Mucosa of descending colon (tissue), 3 donors: ENCODE measurements around the gene JAG2. TPM values are rescaled to one million over a fixed set of nuclear protein-coding genes. Genes with fewer than 3 reads are reported as not detected.

Source experiments
- ATAC-seq: fragments of 200-7000 bp; cut with Tn5 transposase; one replicate; pipeline ENCODE4 v1.9.1; 2020; ENCODE audit warnings: mild to moderate bottlenecking, moderate library complexity
- DNase-seq, 3 donors: peaks; one replicate each; pipeline ENCODE4 v3.0.0-alpha.2; 2020
- H3K36me3 ChIP-seq: fragments of 200-600 bp; one replicate; pipeline ENCODE4 v1.8.0; 2021; ENCODE audit warnings: low read depth, mild to moderate bottlenecking
- H3K4me1 ChIP-seq: fragments of 200-600 bp; one replicate; pipeline ENCODE4 v1.8.0; 2021; ENCODE audit warnings: low read depth, mild to moderate bottlenecking
- H3K4me3 ChIP-seq: fragments of 200-600 bp; one replicate; pipeline ENCODE4 v1.8.0; 2021; ENCODE audit warnings: mild to moderate bottlenecking
- H3K9me3 ChIP-seq: fragments of 200-600 bp; one replicate; pipeline ENCODE4 v1.8.0; 2021; ENCODE audit warnings: mild to moderate bottlenecking
- intact Hi-C, 2 donors: fragments of 100-400 bp; cut with DNase I in 1 of 2; cut with micrococcal nuclease in 1 of 2; formaldehyde crosslinking; loops; one replicate each; pipeline versions ENCODE4 v1.11.0 to v1.11.1; 2022; cut with DNase I, micrococcal nuclease
- total RNA-seq, 3 donors: library from RNA; stranded (reverse); fragmentation: NEBNext Ultra II Directional in 2 of 3; extraction: Animal tissue kit (Norgen Biotek cat#: 25700) in 2 of 3; gene quantifications; one replicate each; pipeline versions ENCODE4 v1.2.1 to v1.2.4, GENCODE V29; 2021 to 2023
- TF ChIP-seq, protein P1 (sequence below): fragments of 200-600 bp; IDR thresholded peaks from one replicate; pipeline ENCODE4 v1.8.0; 2022; ENCODE audit warnings: antibody characterized with exemption, mild to moderate bottlenecking
- donor health status: DM: no; HTN: no; CAD: no; lungs with moderate emphysema.
- donor health status: DM: no; HTN: no; CAD: no.
- donor health status: DM: no; HTN: yes; CAD: no.

The JAG2 gene
- total RNA-seq, 3 donors from 2014 or later, result 5.6 to 8.2 (median 5.7) TPM

DNA sequence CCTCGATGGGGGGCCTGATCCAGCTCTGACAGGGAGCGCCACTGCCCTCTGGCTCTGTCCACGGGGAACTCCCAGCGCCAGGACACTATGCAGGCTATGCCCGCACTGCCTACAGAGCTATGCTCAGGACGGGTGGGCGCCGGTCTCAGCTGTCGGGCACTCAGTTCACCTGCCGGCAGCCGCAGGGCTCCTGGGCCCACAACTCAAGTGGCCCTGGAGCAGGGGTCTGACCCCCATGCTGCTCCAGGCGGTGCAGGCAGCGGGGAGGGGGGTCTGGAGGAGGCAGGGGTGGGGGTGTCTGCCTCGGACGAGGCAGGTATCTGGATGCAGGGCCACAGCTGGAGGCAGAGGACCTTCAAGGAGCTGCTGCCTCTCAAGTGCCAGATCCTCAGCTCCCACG, 41.1 kb upstream of the JAG2 start:
- DNase-seq (no peak), ATAC-seq (no peak)
- Histone ChIP-seq H3K4me3 (no peak overlapping the region), H3K4me1 (peaks cover 14% of the 10 kb centered on the region), H3K36me3 (no peaks in the 10 kb centered on the region), H3K9me3 (no peaks in the 10 kb centered on the region)
- TF ChIP-seq, protein P1, sequence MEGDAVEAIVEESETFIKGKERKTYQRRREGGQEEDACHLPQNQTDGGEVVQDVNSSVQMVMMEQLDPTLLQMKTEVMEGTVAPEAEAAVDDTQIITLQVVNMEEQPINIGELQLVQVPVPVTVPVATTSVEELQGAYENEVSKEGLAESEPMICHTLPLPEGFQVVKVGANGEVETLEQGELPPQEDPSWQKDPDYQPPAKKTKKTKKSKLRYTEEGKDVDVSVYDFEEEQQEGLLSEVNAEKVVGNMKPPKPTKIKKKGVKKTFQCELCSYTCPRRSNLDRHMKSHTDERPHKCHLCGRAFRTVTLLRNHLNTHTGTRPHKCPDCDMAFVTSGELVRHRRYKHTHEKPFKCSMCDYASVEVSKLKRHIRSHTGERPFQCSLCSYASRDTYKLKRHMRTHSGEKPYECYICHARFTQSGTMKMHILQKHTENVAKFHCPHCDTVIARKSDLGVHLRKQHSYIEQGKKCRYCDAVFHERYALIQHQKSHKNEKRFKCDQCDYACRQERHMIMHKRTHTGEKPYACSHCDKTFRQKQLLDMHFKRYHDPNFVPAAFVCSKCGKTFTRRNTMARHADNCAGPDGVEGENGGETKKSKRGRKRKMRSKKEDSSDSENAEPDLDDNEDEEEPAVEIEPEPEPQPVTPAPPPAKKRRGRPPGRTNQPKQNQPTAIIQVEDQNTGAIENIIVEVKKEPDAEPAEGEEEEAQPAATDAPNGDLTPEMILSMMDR, result no peak
- intact Hi-C loops, result no loop called here

DNA sequence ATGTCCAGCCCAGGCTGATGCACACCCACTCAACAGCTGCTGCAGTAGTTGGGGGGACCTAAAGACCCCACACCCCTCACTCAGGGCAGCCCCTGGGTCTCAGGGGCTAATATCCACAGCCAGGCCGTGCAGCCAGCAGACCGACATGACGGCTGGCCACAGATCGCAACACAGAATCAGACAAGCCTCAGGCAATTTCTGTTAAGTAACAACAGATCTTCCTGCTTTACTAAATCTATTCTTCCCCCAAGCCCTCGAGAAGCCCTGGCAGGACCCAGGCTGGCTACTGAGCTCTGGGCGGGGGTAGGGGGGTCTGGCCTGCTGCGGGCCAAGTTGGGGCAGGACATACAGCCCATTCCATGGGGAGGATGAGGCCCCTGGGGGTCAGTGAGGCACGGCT, 40.5 kb upstream of the JAG2 start:
- intact Hi-C loops, result no loop called here
- DNase-seq, result no peak
- peaks cover 18% of the 10 kb centered on the region for H3K4me1 ChIP-seq
- H3K36me3 ChIP-seq, result no peaks in the 10 kb centered on the region
- H3K4me3 ChIP-seq, result no peak overlapping the region
- H3K9me3 ChIP-seq, result no peaks in the 10 kb centered on the region
- no peak for ATAC-seq
- TF ChIP-seq, protein P1, result no peak

GRCh38 chr14:105208738-105209075, 40.1 kb upstream of the JAG2 start:
- H3K4me1 ChIP-seq, result peaks cover 18% of the 10 kb centered on the region
- intact Hi-C loops, result no loop called here
- ATAC-seq, result no peak
- no peak overlapping the region for H3K4me3 ChIP-seq
- TF ChIP-seq, protein P1, result no peak
- DNase-seq, result no peak
- no peaks in the 10 kb centered on the region for H3K36me3 ChIP-seq
- H3K9me3 ChIP-seq, result no peaks in the 10 kb centered on the region

DNA sequence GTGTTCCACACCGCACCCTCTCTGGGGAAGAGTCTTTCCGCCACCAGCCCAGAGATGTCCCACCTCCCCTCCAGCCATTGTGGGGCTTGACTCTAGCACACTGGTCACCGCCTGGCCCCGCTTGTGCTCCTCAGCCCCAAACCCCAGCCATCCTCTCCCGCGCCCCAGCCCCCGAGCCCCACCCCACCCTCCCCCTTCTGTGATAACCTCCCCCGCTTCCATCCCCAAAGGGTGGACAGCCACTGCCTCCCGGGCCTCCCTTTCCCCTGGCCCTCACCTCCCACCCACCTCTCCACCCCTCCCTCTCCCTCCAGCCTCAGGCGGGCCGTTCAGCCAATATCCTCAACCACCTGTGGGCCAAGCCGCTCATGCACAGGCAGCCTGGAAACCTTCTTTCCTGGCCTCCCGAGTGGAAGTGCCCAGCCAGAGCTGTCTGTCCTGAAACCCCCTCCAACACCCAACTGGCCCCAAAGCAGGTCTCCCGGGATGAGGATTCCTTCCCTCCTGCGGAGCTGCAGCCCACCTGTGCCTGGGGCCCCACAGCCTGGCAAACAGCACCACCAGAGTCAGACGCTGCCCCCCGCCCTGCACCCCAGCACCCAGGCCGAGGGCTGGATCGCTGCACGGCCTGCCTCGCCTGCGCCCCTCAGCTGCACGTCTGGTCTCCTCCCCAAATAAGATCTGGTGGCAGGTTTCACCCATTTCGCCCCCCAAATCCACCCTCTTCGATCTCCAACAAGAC, 39.6 kb upstream of the JAG2 start:
- Histone ChIP-seq H3K4me1 (peaks cover 18% of the 10 kb centered on the region), H3K4me3 (no peak overlapping the region), H3K9me3 (no peaks in the 10 kb centered on the region), H3K36me3 (no peaks in the 10 kb centered on the region)
- ATAC-seq (no peak), DNase-seq (no peak)
- intact Hi-C loops, result no loop called here
- TF ChIP-seq, protein P1, result no peak

DNA sequence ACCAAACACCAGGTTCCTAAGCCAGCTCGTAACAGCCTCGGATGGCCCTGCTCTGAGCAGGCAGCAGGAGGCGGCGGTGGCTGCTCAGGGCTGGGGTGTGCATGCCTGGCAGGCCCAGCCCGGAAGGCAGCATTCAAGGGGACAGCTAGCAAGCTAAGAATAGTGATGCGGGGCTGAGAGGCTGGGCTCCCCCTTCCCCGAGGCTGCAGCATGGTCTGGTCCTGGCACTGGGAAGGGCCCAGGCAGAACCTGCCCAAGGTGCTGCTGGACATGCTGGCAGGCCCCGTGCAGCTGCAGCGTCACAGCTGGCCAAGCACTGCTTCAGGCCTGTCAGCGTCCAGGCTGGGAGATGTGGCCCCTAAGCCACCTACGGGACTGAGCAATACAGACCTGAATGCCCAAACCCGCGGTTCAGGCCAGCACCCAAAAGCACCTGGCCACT, 38.9 kb upstream of the JAG2 start:
- Histone ChIP-seq H3K4me1 (peaks cover 18% of the 10 kb centered on the region), H3K9me3 (no peaks in the 10 kb centered on the region), H3K36me3 (no peaks in the 10 kb centered on the region), H3K4me3 (no peak overlapping the region)
- no peak for ATAC-seq
- no peak for DNase-seq
- intact Hi-C loops, result no loop called here
- TF ChIP-seq, protein P1, result no peak
